Upper lobe of left lung (tissue), 4 donors: ENCODE measurements around the gene ZDHHC21.

Experiments
- CTCF ChIP-seq, 6 experiments: fragments of 450-650 bp in 4 of 6; fragments of 200-600 bp in 2 of 6; sonication (generic) in 2 of 6; IDR thresholded peaks; one replicate each; pipeline ENCODE4 v1.5.1; 2016 to 2019; ENCODE audit warnings: antibody characterized with exemption in 6 of 6
- EP300 ChIP-seq, 4 donors: sonication (generic); formaldehyde crosslinking; IDR thresholded peaks; one replicate each; pipeline ENCODE4 v1.5.1; 2017; ENCODE audit warnings: antibody characterized with exemption in 4 of 4, control low read depth in 2 of 4
- POLR2A ChIP-seq, 4 donors: fragments of 450-650 bp; IDR thresholded peaks; one replicate each; pipeline ENCODE4 v1.5.1; 2016 to 2017; ENCODE audit warnings: antibody characterized with exemption in 4 of 4, mild to moderate bottlenecking in 2 of 4
- POLR2AphosphoS5 ChIP-seq, 2 donors: sonication (generic); formaldehyde crosslinking; IDR thresholded peaks; one replicate each; pipeline ENCODE4 v1.5.1; 2017; ENCODE audit warnings: antibody characterized with exemption in 2 of 2

- TF ChIP-seq POLR2A (IDR thresholded peaks at IDR 0.05) (no peak), CTCF (IDR thresholded peaks at IDR 0.05) (no peak), POLR2AphosphoS5 (IDR thresholded peaks at IDR 0.05) (no peak), EP300 (IDR thresholded peaks at IDR 0.05) (no peak)
These were observed 7.1 kb downstream of the ZDHHC21 start for GRCh38 chr9:14686168-14686567.
